GM18517 (cell line): ENCODE measurements around the gene DNAH9.

ENCODE experiments used
- ATAC-seq: cut with Tn5 transposase; IDR thresholded peaks from one replicate; pipeline ENCODE4 v1.9.1; 2021; ENCODE audit warnings: mild to moderate bottlenecking, moderate library complexity; ENCODE audit not compliant: unreplicated experiment

DNAH9 gene

DNA sequence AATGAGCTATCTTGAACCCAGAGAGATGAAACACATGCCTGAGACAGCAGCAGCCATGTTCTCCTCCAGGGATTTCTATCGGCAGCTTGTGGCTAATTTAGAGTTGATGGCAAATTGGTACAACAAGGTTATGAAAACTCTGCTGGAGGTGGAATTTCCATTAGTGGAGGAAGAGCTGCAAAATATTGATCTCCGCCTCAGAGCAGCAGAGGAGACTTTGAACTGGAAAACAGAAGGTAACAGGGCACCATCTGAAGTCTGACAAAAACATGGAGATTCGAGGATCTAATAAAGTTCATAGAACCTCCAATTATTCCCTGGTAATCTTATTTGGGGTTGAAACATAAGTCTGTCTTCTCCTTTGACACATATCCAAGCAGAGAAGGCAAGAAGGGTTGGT lies 52.8 kb downstream of the DNAH9 start:
- ATAC-seq, result no peak

DNA sequence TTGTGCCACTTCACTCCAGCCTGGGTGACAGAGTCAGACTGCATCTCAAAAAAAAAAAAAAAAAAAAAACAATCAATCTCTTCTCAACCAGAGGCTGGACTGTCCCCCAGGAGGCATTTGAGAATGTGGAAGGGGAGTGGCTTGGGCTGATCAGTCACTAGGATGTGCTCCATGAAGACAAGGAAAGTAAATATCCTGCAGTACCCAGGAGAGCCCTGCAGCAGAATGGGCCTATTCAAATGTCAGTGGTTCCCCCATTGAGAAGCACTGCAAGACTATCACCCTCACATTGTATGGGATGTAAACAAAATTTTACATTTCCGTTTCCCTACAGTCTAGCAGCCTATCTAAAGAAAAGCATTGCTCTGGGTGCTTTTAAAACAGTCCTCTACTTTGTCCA lies 70.3 kb downstream of the DNAH9 start:
- no peak for ATAC-seq

DNA sequence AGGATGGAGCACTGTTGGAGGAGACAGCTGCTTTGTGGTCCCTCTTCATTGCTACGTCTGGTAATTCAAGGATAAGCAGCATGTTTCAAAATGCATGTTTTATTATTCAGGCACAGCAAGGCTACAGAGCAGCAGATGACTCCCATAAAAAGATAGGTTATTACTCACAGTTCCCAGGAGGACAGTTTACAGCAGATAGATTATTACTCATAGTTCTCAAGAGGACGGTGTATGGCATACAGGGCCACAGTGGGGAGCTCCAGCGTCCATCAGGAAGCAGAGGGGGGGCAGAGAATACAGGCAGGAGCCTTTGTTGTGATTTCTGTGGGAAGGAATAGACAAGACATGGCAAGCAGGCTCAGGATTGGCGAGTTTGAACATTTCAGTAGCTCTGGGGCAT lies 72.9 kb downstream of the DNAH9 start:
- no peak for ATAC-seq

DNA sequence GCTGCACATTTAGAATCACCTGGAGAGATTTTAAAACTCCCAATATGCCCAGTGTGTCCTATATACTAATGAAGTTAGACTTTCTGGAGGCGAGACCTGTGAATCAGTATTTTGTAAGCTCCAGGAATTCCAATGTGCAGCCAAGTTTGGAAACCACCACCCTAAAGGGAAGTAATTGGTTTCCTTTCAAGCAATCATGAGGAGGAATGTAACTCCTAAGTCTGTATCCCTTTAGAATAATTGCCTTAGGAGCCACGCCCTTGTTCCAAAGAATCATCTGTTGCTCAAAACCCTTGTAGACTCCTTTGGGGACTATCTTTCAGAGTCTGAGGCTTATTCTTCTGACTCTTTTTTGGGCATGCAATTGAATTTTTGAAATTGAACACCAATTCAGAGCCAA lies 84.4 kb downstream of the DNAH9 start:
- ATAC-seq, result no peak

DNA sequence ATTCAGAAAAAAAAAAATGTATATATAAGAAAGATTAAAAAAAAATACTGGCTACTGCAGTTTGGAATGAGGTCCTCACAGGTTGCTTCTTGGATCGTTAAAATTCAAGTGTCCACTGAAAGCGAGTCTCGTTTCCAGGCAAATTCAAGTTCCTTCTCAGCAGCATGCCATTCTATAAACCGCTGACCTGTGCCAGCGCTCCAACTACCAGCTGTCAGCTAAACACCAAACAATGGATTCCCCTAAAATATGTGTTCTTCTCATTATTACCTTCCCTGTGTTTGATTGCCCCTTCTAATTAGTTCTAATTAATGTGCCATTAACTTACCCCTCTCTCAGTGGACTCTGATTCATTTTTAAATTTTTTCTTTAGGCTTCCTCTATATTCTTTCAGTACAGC lies 92.4 kb downstream of the DNAH9 start:
- no peak for ATAC-seq

DNA sequence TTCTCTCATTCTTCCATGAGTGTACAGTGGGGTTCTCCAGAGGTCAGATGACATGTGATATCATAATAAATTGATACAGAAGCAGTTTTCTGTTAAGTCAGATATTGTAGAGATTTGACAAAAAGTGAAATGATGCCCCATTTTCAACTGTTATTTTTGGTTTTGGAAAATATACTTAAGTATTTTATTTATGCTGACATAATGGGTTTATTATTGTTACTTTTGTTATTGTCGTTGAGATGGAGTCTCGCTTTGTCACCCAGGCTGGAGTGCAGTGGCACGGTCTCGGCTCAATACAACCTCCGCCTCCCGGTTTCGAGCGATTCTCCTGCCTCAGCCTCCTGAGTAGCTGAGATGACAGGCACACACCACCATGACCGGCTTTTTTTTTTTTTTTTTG lies 94.4 kb downstream of the DNAH9 start:
- ATAC-seq, result no peak

DNA sequence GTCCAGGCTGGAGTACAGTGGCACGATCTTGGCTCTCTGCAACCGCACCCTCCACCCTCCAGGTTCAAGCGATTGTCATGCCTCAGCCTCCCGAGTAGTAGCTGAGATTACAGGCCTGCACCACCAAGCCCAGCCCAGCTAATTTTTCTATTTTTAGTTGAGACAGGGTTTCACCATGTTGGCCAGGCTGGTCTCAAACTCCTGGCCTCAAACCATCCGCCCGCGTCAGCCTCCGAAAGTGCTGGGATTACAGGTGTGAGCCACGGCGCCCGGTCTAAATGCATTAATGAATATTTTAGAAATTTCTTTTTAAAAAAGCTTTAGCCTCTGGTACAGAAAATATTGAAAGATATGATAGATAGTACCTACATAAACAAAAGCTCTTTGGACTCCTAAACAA lies 95.0 kb downstream of the DNAH9 start:
- no peak for ATAC-seq

DNA sequence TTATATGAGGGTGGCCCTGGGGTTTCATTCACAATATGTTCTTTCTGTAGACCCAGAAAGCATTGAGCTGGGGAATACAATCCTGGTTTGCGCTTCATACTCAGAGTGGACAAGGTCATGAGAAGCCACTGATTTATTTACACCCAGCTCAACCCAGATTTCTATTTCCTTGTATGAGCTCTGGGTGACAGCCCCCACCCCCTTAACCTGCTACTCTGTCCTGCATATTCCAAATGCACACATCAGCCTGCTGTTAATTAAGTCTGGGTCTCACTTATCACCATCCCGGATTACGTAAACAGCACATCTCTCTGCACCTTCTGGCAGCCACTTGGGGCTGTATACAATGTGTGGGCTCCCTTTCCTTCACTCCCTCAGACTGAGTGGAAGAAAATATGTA lies 102.4 kb downstream of the DNAH9 start:
- no peak for ATAC-seq

DNA sequence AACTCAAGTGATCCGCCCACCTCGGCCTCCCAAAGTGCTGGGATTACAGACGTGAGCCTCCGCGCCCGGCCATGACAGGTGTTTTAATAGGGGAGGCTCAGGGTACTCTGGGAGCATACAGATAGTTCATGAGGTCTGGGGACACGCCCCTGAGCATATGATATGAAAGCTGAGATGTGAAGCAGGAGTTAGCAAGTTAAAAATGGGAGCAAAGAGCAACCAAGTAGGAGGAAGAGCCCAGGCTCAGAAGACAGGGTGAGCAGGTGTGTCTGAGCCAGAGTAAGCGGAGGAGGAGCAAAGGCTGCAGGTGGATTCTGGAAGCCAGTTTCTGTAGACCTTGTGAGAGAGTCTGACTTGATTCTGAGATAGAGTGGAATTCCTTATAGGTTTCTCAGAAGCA lies 103.6 kb downstream of the DNAH9 start:
- ATAC-seq, result no peak

DNA sequence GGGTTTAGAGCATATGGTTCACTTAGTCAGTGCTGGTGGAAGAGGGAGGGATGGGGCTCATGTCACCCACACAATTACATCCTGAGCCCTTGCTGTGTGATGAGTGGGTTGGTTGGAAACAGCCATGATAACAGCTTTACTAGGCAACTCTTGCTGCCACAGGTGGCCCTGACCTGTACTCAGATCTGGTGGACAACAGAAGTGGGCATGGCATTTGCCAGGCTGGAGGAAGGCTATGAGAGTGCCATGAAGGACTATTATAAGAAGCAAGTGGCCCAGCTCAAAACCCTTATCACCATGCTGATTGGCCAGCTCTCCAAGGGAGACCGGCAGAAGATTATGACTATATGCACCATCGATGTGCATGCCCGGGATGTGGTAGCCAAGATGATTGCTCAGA lies 105.8 kb downstream of the DNAH9 start:
- ATAC-seq, result no peak

DNA sequence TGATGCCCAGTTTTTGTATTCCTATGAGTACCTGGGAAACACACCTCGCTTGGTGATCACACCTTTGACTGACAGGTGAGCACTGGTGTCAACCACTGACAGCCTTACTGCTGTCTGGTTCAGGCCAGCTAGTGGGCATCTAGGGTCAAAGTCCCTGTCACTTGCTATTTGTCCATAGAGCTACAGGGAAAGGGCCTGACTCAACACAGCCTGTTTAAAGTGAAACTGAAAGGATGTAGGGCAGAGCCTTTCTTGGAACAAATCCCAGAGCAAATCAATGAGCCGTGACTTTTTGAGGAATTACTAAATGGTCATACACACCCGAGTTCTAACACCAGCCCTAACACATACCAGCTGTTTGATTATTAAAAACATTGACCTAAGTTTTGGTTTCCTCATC lies 106.8 kb downstream of the DNAH9 start:
- ATAC-seq, result no peak

DNA sequence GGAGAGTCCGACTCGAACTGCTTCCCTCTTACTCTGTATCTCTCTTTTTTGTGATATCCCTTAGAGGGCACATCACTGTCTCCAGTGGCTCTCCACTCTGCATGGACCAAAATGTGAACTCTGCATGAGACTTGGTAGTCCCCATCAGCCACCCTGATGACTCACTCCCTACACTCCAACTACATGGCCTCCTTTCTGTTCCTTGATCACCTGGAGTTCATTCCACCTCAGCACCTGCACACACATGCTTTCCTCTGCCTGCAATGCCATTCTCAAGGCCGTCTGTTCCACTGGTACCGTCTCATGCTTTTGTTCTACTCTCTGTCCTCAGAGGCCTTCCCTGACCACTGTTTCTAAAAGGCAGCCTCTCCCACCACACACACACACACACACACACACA lies 109.3 kb downstream of the DNAH9 start:
- ATAC-seq, result no peak

DNA sequence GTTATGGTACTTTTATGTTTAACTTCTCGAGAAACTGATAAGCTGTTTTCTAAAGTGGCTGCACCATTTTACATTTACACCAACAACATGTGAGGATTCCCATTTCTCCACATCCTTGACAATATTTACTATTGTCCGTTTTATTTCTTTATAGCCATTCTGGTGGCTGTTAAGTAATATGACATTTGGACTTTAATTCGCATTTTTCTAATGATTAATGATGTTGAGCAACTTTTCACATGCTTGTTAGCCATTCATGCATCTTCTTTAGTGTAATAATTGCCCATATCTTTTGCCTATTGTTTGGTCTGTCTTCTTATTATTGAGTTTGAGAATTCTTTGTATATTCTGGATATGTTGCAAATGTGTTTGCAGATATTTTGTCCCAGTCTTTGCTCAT lies 114.2 kb downstream of the DNAH9 start:
- ATAC-seq, result no peak

DNA sequence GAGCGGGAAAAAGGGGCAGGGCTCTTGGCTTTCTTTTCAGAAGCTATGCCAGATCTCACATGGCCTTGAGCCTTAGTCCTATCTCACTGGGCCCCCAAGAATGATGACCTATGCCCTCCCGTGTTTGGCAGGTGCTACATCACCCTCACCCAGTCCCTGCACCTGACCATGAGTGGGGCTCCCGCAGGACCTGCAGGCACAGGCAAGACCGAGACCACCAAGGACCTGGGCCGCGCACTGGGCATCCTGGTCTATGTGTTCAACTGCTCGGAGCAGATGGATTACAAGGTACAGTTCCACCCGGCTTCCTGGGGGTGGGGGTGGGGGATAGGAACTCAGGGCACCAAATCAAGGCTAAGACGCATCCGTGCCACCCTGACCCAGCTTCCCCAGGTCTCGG lies 120.9 kb downstream of the DNAH9 start:
- no peak for ATAC-seq

DNA sequence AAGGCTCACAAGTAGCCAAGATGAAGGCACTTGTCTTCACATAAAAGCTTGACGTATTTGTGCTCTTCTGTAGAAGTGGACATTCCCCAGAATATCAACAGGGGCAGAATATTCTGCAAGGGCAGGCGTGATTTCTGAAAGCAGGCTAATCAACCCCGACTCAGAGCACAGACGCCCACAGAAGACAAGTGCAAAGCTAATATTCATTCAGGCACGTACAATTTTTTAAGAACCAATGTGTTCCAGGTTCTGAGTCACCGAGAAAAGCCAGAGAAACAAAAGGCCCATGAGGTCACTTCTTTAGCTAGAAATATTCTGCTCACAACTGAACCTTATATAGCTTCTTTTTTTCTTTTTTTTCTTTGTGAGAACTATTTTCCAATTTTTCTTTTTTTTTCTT lies 121.6 kb downstream of the DNAH9 start:
- ATAC-seq, result no peak

DNA sequence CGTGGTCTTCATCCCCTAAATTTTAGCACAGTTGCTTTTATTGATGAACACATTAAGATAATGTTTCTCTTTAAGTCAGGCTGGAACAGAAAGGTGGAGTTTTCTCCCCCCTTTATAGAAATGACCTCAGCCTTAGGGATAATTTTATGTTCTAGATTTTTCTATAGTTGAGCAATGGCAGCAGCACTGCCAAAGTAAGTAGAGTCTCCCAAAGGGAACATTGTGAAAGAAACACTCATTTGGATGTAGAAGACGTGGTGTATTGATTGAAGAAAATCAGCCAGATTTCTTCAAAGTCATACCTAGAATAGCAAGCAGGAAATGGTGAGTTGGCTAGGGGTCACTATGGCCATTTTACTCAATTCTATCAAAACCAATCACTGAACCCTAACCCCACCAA lies 122.5 kb downstream of the DNAH9 start:
- ATAC-seq, result no peak

DNA sequence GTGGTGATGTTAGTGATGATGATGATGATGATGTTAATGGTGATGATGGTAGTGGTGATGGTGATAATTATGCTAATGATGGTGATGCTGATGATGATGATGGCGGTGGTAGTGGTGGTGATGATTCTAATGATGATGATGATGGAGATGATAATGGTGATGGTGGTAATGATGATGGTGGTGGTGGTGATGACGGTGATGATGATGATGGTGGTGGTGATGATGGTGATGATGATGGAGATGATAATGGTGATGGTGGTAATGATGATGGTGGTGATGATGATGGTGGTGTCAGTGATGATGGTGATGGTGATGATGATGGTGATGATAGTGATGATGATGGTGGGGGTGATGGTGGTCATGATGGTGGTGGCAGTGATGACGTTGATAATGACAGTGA lies 132.5 kb downstream of the DNAH9 start:
- no peak for ATAC-seq

DNA sequence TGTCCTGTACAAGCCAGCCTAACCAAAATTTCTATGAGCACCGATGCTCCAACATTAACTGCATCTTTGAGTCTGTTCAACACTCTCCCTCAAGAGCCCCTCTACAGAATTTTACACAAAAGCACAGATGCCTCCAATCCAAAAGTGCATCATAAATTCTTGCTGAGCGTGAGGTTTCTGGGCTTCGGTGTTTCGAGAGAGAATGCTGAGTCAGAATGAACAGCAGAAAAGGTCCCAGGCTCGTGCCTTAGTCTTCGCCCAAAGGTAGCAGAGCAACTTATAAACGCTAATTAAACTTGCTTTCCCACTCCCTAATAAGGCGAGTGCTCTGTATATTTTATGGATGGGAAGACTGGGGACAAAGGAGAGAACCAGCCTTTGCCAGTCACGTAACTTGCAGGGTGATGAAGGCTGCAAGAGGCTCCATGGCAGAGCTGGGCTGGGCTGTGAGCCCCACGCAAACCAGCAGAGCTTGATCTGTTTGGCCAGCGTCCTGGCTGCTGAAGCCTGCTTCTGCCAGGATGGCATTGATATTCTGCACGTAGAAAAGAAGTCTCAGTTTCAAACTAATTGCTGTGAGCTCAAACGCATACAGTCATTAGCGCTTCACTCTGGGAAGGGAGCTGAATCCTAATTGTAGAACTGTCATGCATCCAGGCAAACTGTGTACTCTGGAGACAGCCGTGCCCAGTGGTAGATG lies 138.5 kb downstream of the DNAH9 start:
- ATAC-seq, result no peak

DNA sequence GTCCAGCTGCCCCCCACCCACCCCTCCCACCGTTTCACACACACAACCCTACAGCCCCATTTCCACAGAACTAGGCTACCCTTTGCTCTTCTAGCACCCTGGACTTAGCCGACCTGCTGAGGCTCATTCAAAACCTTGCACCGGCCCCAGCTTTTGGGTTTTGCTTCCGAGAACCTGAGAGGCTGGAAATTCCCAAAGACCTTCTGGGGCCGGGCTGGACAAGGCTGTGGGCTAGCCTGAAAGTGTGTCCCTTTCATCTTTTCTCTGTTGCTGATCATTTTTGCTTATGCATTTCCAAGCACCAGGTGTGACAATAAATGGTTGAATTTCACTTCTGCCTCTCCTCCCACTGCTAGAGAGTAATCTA lies 139.0 kb downstream of the DNAH9 start:
- ATAC-seq, result no peak

DNA sequence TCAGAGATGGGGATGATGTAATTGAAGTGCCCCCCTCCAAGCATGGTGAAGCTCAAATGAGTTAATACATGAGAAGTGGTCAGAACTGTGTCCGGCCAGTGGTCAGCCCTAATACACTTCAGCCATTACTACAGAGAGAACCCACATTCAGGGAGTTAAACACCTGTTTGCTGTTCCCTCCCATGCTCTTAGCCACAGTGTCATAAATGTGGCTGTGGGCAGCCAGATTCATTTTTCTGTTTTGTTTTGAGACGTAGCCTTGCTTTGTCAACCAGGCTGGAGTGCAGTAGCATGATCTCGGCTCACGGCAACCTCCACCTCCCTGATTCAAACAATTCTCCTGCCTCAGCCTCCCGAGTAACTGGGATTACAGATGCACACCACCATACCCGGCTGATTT lies 139.9 kb downstream of the DNAH9 start:
- no peak for ATAC-seq

DNA sequence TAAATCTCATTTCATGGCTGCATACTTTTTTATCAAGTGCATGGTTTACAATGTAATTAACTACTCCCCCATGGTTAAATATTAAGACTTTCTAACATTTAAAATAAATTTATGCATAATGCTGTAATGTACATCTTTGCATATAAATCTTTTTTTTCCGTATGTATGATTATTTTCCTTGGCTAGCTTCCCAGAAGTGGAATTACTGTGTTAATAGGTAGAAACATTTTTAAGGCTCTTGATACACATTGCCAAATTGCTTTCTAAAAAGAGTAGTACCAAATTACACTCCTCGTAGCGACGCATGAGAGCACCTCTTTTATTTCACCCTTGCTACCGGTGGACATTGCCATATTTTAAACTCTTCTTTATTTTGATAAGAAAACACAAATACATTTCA lies 141.1 kb downstream of the DNAH9 start:
- no peak for ATAC-seq

DNA sequence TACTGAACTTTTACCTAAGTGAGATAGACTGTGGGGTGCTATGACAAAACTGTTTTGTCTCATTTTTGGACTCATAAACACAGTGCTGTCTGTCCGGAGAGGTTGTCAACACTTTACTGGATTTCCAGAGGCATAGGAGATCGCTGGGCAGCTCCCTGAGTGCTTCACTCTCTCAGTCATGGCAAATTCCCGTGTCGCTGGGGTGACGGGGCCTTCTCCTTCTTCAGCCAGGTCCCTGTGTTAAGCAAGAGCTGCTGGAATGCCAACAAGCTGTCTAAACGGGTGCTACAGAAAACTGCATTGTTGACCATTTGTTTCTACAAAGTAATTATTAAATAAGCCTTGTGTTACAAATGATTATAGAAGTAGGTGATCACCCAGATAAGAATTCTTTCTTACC lies 141.6 kb downstream of the DNAH9 start:
- ATAC-seq, result no peak

DNA sequence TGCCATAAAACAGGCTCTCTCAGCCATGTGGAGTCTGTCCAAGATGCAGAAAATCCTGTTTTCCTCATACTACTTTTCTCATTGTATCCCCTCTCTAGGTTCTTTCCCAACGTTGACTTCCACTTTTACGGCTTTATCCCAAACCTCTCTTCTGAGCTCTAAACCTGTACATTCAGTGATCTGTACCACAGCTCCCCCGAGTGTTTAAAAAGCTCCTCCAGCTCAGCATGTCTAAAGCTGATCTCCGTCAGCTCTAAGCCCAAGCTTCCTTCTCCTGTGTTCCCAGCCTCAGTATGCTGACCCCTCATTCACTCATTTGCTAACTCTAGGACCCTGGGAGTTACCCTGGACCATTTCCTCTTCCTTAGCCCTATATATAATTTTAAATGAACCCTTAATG lies 144.6 kb downstream of the DNAH9 start:
- ATAC-seq, result no peak

DNA sequence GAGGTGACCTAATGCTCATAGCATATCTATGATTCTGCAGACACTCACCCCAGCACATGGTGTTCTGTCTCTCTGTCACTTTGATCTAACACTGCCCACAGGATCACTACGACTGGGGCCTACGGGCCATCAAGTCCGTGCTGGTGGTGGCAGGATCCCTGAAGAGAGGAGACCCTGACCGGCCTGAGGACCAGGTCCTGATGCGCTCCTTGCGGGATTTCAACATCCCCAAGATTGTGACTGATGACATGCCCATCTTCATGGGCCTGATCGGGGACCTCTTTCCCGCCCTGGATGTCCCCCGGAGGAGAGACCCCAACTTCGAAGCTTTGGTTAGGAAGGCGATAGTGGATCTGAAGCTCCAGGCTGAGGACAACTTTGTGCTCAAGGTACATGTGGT lies 146.4 kb downstream of the DNAH9 start:
- no peak for ATAC-seq
